ENCODE data around the gene TUBGCP6.

The TUBGCP6 gene

GRCh38 chr22:50253046-50253915 is 8.5 kb upstream of the TUBGCP6 start:
- FAIRE-seq (no peak), DNase-seq (ENCODE audit: insufficient read length) (no peak)
- TF ChIP-seq TAF1 (IDR thresholded peaks at IDR 0.05; ENCODE audit: borderline replicate concordance, low read depth, low read length) (no peak), POLR2AphosphoS5 (IDR thresholded peaks at IDR 0.05; ENCODE audit: low read depth, low read length) (no peak), POLR2A (IDR thresholded peaks at IDR 0.05; ENCODE audit: low read depth, low read length) (no peak)

DNA sequence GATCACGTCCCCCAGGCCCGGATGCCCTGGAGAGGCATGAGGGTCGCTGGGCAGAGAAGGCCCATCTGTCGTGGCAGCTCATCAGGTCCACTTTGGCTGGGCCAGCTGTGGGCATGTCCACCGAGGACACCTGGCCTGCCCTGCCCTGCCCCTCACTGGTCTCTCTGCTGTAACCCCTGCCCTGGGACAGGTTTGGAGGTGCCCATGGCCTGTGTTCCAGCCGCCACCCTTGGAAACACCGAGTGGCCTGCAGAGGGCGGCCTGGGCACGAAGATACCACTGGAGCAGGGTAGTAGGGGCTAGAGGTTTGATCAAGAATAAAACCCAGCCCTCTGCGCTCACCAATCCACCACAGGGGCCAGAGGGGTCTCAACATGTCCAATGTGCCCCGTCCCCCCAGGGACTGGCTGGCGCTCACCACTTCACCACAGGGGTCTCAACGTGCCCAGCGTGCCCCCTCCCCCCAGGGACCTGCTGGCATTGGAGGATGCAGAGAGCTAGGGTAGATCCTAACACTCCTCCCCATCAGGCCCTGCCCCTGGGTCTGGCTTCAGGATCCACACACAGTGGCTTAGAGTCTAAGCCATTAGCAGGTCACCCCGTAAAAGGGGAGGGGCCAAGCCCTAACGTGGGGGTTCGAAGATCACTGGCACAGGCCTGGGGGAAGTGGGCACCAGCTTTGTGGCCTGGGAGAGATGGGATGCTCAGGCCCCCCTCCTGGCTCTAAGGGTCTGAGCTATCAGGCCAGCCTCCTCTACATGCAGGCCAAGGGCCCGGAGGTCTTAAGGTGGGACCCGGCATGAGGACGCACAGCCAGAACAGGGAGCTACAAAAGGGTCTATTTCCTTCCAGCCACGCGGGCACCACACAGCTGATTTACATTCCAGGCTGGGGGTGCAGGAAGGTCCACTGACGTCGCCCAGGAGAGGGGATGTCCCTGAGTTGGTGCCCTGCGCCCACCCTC is 7.5 kb upstream of the TUBGCP6 start:
- FAIRE-seq (peak; percentile 86), DNase-seq (ENCODE audit: insufficient read length) (peak; percentile 78)
- TF ChIP-seq TAF1 (IDR thresholded peaks at IDR 0.05; ENCODE audit: borderline replicate concordance, low read depth, low read length) (no peak), POLR2A (IDR thresholded peaks at IDR 0.05; ENCODE audit: low read depth, low read length) (no peak), POLR2AphosphoS5 (IDR thresholded peaks at IDR 0.05; ENCODE audit: low read depth, low read length) (no peak; the same call in 1 of the 2 replicates)

GRCh38 chr22:50251477-50252081 is 6.8 kb upstream of the TUBGCP6 start:
- TF ChIP-seq POLR2AphosphoS5 (IDR thresholded peaks at IDR 0.05; ENCODE audit: low read depth, low read length) (no peak), TAF1 (IDR thresholded peaks at IDR 0.05; ENCODE audit: borderline replicate concordance, low read depth, low read length) (no peak), POLR2A (IDR thresholded peaks at IDR 0.05; ENCODE audit: low read depth, low read length) (no peak)
- DNase-seq (ENCODE audit: insufficient read length) (no peak), FAIRE-seq (no peak)

DNA sequence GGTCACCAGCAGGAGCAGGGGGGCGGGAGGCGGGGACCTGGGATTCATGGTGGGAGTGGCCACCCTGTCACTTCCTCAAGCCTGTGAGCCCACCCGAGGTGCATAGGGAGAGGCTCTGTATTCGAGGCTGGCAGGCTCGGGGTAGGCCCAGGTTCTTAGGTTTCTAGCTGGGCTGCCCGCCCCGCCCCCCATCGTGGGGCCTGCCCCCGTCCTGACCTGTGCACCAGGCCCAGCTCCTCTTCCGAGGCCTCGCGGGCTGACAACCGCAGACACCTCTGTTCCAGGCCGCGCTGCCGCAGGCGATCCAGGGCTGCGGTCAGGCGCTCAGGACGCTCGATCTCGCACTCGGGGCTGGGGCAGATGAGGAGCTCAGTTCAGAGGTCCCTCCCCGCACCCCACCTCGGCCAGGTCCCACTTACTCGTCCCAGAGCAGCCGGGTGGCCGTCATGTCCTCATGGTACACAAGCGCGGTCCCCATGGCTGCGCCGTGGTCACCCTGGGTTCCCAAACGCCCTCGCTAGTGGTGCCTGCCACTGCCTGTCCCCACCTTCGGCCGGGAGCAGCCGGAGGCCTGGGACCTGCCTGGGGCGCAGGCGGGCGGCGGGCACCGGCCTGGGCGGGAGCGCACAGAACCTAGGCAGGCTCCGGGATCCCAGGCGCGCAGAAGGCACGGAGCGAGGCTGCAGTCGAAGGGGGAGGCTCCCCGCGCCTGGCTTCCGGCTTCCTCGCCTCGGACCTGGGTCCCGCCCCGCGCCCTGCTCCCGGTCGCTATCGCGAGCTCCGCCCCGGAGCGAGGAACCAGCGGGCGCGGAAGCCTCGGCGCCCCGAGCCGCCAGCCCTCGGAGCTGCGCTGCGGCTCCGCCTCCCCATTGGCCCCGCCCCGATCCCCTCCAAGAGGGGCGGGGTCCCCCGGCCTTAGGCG is 6.0 kb upstream of the TUBGCP6 start, which contains the start of gene HDAC10:
TSS of gene HDAC10 (minus strand) at position 711 of the 922 bp plus-strand sequence. CDS start at position 478, 233 bp downstream.
- FAIRE-seq (peak; percentile 93), DNase-seq (ENCODE audit: insufficient read length) (peak; percentile 94)
- TF ChIP-seq TAF1 (IDR thresholded peaks at IDR 0.05; ENCODE audit: borderline replicate concordance, low read depth, low read length) (no peak), POLR2A (IDR thresholded peaks at IDR 0.05; ENCODE audit: low read depth, low read length) (peak; percentile 67; the same call in 1 of the 2 replicates), POLR2AphosphoS5 (IDR thresholded peaks at IDR 0.05; ENCODE audit: low read depth, low read length) (peak; percentile 70)

- DNase-seq (ENCODE audit: insufficient read length) (no peak), FAIRE-seq (peak; percentile 93)
- TF ChIP-seq POLR2A (IDR thresholded peaks at IDR 0.05; ENCODE audit: low read depth, low read length), result no peak
- no peak; the same call in 1 of the 2 replicates for TF ChIP-seq POLR2AphosphoS5 (IDR thresholded peaks at IDR 0.05; ENCODE audit: low read depth, low read length)
- no peak for TF ChIP-seq TAF1 (IDR thresholded peaks at IDR 0.05; ENCODE audit: borderline replicate concordance, low read depth, low read length)
These were observed 5.4 kb upstream of the TUBGCP6 start for GRCh38 chr22:50250249-50250554.

GRCh38 chr22:50249341-50250248 is 4.8 kb upstream of the TUBGCP6 start:
- DNase-seq (ENCODE audit: insufficient read length), result no peak
- no peak for FAIRE-seq
- TF ChIP-seq POLR2AphosphoS5 (IDR thresholded peaks at IDR 0.05; ENCODE audit: low read depth, low read length) (no peak; the same call in 1 of the 2 replicates), POLR2A (IDR thresholded peaks at IDR 0.05; ENCODE audit: low read depth, low read length) (no peak), TAF1 (IDR thresholded peaks at IDR 0.05; ENCODE audit: borderline replicate concordance, low read depth, low read length) (no peak)

DNA sequence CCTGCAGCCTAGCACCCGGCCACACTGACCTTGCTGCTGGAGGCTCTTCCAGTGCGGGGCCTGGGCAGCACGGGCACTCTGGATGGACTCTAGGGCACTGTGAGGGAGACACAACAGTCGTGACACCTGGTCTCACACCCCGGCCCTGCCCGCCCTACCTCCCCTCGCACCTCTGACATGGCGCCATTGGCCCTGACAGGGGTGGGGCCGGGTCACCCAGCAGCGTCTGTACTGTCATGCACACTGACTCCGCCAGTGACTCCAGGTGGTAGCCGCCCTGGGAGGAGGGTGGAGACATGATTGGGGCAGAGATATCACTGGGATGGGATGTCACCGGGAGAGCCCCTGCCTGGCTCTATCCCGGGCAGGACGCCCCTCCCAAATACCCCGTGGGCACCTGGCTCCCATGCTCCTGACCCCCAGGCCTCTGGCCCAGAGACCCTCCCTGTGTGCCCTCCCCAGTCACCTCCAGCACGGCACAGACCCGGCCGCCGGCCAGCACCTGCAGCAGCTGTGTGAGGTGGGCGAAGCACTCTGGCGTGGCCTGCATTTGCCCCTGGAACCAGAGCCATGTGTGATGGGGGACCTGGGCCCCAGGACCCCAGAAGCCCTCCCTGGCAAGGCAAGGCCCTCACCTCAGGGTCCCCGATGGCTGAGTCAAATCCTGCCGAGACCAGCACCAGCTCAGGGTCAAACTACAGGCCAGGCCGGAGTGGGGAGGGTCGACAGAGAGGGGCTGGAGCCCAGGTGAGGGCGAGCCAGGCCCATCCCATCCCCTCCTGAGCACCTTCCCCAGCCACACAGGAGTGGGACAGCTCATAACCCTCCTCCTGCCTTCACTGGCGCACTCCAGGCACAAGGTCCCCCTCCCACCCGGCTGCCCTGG is 3.6 kb upstream of the TUBGCP6 start:
- no peak for FAIRE-seq
- TF ChIP-seq POLR2AphosphoS5 (IDR thresholded peaks at IDR 0.05; ENCODE audit: low read depth, low read length) (no peak), TAF1 (IDR thresholded peaks at IDR 0.05; ENCODE audit: borderline replicate concordance, low read depth, low read length) (no peak), POLR2A (IDR thresholded peaks at IDR 0.05; ENCODE audit: low read depth, low read length) (no peak; the same call in 1 of the 2 replicates)
- no peak for DNase-seq (ENCODE audit: insufficient read length)

DNA sequence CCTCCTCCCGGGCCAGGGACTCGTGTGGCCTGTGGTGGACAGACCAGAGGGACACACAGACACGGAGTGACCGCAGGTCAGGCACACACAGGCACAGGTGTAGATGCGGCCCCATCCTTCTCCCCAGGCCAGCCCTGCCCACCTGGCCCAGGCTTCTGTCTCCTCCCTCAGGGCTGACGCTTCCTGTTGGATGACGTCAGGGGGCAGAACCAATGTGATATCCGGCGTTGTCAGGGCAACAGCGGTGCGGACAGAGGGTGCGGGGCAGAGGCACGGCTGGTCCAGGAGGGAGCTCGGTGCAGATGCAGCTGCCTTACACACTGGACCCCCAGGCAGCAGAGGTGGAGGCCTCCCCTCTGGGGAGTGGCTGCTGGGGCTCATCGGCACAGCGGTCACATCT is 2.9 kb upstream of the TUBGCP6 start:
- FAIRE-seq, result peak; percentile 96
- no peak for DNase-seq (ENCODE audit: insufficient read length)
- TF ChIP-seq POLR2A (IDR thresholded peaks at IDR 0.05; ENCODE audit: low read depth, low read length) (no peak; the same call in 1 of the 2 replicates), POLR2AphosphoS5 (IDR thresholded peaks at IDR 0.05; ENCODE audit: low read depth, low read length) (peak; percentile 38; the same call in 1 of the 2 replicates)

Measured in GM12892 (cell line).